Measurements from ENCODE around the gene FLNC. TPM values are rescaled to one million over a fixed set of nuclear protein-coding genes. Genes with fewer than 3 reads are reported as not detected.

FLNC gene
- total and polyA plus RNA-seq, 2 donors (not counting 3 experiments of a cell fraction or from before 2014, with no cell fraction given): 19.5 to 81.9 TPM

DNA sequence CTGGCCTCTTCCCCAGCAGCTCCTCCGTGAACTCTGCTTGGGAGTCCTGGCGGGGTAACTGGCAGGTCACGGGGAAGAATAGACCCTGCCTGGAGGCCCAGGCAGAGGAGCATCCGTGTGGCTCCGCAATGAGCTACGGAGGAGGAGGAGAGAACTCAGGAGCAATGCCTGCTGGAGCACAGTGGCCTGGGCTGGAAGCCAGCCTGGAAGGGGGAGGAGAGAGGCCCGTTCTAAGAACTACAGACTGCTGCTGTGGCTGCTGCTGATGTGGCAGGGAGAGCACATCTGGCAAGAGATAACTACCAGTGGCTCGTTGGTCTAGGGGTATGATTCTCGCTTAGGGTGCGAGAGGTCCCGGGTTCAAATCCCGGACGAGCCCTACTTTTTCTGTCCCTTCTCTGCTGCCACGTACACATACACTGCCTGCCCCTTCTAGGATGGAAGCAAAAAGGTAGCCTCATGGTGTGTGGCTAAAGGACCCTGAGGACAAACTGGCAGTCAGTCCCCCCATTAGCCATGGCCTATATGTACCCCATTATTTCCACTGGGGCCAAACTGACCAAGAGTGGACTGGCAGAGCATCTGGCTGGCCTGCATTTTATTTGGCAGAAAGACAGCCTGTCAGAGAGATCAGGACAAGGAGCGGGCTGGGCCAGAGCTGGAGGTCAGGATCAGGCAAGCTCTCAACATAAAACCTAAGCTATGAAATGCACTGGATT lies 46.9 kb upstream of the FLNC start:
- intact Hi-C loops (cut with micrococcal nuclease) (no loop called here), dilution Hi-C loops (cut with MboI; ENCODE audit: extremely low pct_ligation_motif_present, low sequenced_read_pairs) (no loop called here)
- POLR2A ChIA-PET: no interaction called here
- H3K27me3 ChIP-seq (ENCODE audit: control insufficient read depth in 2 of 2, insufficient read depth in 2 of 2, low read length in 2 of 2): peaks cover 6 to 19% of the 10 kb centered on the region in 2 experiments
- H2AFZ ChIP-seq (ENCODE audit: low read depth, low read length): no peak overlapping the region
- H3K4me3 ChIP-seq (replicated peaks in 1 of 3; ENCODE audit: insufficient read depth in 1 of 3, low read depth in 1 of 3, low read length in 3 of 3): no peak overlapping the region
- peak; percentile 28 for FAIRE-seq
- no peaks in the 10 kb centered on the region for H3K36me3 ChIP-seq (ENCODE audit: control insufficient read depth in 2 of 2, extremely low read depth in 1 of 2, insufficient read depth in 2 of 2, low read length in 2 of 2)
- DNase-seq (ENCODE audit: low read depth, low spot score): peak; percentile 26
- H3K9me1 ChIP-seq (replicated peaks; ENCODE audit: control insufficient read depth, extremely low read depth, insufficient read depth, low read length): no peaks in the 10 kb centered on the region
- no peaks in the 10 kb centered on the region for H3K4me1 ChIP-seq (ENCODE audit: control insufficient read depth, extremely low read depth, insufficient read depth, low read length)
- TF ChIP-seq POLR2AphosphoS5 (IDR thresholded peaks at IDR 0.05; ENCODE audit: insufficient read depth, low read depth, low read length) (no peak), JUN (IDR thresholded peaks at IDR 0.05; ENCODE audit: borderline replicate concordance, insufficient read depth, insufficient read length, low read depth) (no peak), POLR2A (IDR thresholded peaks at IDR 0.05; ENCODE audit: low read depth, low read length) (no peak), EZH2 (IDR thresholded peaks at IDR 0.05; ENCODE audit: borderline replicate concordance, low read depth, low read length, severe bottlenecking) (no peak), GATA2 (IDR thresholded peaks at IDR 0.05; ENCODE audit: insufficient read depth, insufficient read length, low read depth, low read length) (no peak), FOS (IDR thresholded peaks at IDR 0.05; ENCODE audit: borderline replicate concordance, insufficient read depth, low read length) (no peak), MYC (IDR thresholded peaks at IDR 0.05; ENCODE audit: low read depth, low read length) (no peak)
- TF ChIP-seq, protein P1, sequence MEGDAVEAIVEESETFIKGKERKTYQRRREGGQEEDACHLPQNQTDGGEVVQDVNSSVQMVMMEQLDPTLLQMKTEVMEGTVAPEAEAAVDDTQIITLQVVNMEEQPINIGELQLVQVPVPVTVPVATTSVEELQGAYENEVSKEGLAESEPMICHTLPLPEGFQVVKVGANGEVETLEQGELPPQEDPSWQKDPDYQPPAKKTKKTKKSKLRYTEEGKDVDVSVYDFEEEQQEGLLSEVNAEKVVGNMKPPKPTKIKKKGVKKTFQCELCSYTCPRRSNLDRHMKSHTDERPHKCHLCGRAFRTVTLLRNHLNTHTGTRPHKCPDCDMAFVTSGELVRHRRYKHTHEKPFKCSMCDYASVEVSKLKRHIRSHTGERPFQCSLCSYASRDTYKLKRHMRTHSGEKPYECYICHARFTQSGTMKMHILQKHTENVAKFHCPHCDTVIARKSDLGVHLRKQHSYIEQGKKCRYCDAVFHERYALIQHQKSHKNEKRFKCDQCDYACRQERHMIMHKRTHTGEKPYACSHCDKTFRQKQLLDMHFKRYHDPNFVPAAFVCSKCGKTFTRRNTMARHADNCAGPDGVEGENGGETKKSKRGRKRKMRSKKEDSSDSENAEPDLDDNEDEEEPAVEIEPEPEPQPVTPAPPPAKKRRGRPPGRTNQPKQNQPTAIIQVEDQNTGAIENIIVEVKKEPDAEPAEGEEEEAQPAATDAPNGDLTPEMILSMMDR (IDR thresholded peaks at IDR 0.05; ENCODE audit: extremely low read depth in 1 of 2, insufficient read depth in 1 of 2, low read depth in 1 of 2, low read length in 2 of 2): no peak
- TF ChIP-seq, protein P2, sequence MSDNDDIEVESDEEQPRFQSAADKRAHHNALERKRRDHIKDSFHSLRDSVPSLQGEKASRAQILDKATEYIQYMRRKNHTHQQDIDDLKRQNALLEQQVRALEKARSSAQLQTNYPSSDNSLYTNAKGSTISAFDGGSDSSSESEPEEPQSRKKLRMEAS (IDR thresholded peaks at IDR 0.05; ENCODE audit: insufficient read depth, insufficient read length): no peak
- H3K9ac ChIP-seq (replicated peaks; ENCODE audit: extremely low read depth, insufficient read depth, low read length): no peak overlapping the region
- no peak overlapping the region for H3K27ac ChIP-seq (ENCODE audit: insufficient read depth, low read depth, low read length)
- no peaks in the 10 kb centered on the region for H4K20me1 ChIP-seq (replicated peaks; ENCODE audit: control insufficient read depth, extremely low read depth, insufficient read depth, low read length)
- no peaks in the 10 kb centered on the region for H3K9me3 ChIP-seq (replicated peaks; ENCODE audit: control insufficient read depth, insufficient read depth, low read length)
- no TSS peak for BruUV-seq (replicated peaks)
- H3K4me2 ChIP-seq (ENCODE audit: insufficient read depth, low read length): no peak overlapping the region
- no peaks in the 10 kb centered on the region for H3K79me2 ChIP-seq (ENCODE audit: control insufficient read depth, insufficient read depth, low read length)
- CTCF ChIA-PET: interaction anchor here (1.1 kb wide), 1 partner anchor 59 kb away, joined by 3 read pairs; no protein-coding TSS in a partner anchor

Measured in endothelial cell of umbilical vein (primary cell).